IMR-90 (cell line): Measurements from ENCODE around the gene PSMA6. TPM values are rescaled to one million over a fixed set of nuclear protein-coding genes. Genes with fewer than 3 reads are reported as not detected.

Experiments
- ATAC-seq: fragments of 200-7000 bp; cut with Tn5 transposase; 2 replicates; pipeline ENCODE4 v1.9.1; 2020; ENCODE audit warnings: low read depth, mild to moderate bottlenecking, moderate library complexity
- BruUV-seq: library from RNA; stranded (reverse); fragments of 400-500 nt; replicated peaks from 2 replicates; lab custom pipeline; 2021; lab: Mats Ljungman, UMichigan
- CTCF ChIA-PET: fragments of 300-600 bp; formaldehyde crosslinking; extraction: SDS; loops from one replicate; lab custom pipeline; 2021; ENCODE audit warnings: antibody characterized with exemption; lab: Yijun Ruan, JAX
- POLR2A ChIA-PET: fragments of 300-600 bp; sonication (Branson Sonifier 250); formaldehyde crosslinking; loops from one replicate; lab custom pipeline; 2022; ENCODE audit warnings: antibody characterized with exemption; ENCODE audit not compliant: unreplicated experiment; lab: Charles Lee
- DNase-seq: peaks from one replicate; pipeline ENCODE4 v3.0.0; 2013
- H2AFZ ChIP-seq: replicated peaks from 2 replicates; pipeline ENCODE3; 2013; ENCODE audit warnings: low read length, mild to moderate bottlenecking; ENCODE audit not compliant: poor library complexity
- H2AK5ac ChIP-seq: 2 replicates; pipeline ENCODE4 v1.6.1; 2013; ENCODE audit warnings: low read depth, low read length, inconsistent platforms
- H2AK9ac ChIP-seq: replicated peaks from 2 replicates; pipeline ENCODE3; 2013; ENCODE audit warnings: mild to moderate bottlenecking, low read depth, low read length, moderate library complexity; ENCODE audit not compliant: poor library complexity
- H2BK120ac ChIP-seq: 2 replicates; pipeline ENCODE4 v1.6.1; 2013; ENCODE audit warnings: low read depth, low read length, inconsistent platforms
- H2BK15ac ChIP-seq: 3 replicates; pipeline ENCODE4 v1.6.1; 2013; ENCODE audit warnings: low read depth, low read length, inconsistent platforms
- H2BK20ac ChIP-seq: 2 replicates; pipeline ENCODE4 v1.6.1; 2013; ENCODE audit warnings: low read depth, mild to moderate bottlenecking, inconsistent platforms, low read length, moderate library complexity
- H2BK5ac ChIP-seq: 2 replicates; pipeline ENCODE4 v1.6.1; 2013; ENCODE audit warnings: mild to moderate bottlenecking, low read depth, low read length, inconsistent platforms; ENCODE audit not compliant: poor library complexity, severe bottlenecking
- H3K14ac ChIP-seq: replicated peaks from 2 replicates; pipeline ENCODE4 v1.6.1; 2013; ENCODE audit warnings: low read depth, low read length, inconsistent platforms
- H3K18ac ChIP-seq: 2 replicates; pipeline ENCODE4 v1.6.1; 2013; ENCODE audit warnings: low read depth, low read length, control low read depth
- H3K23ac ChIP-seq: 2 replicates; pipeline ENCODE4 v1.6.1; 2013; ENCODE audit warnings: low read depth, low read length, inconsistent platforms
- H3K27ac ChIP-seq: 2 replicates; pipeline ENCODE4 v1.5.1; 2013; ENCODE audit warnings: mild to moderate bottlenecking, control low read depth, low read length; ENCODE audit not compliant: insufficient read depth
- H3K27me3 ChIP-seq: 2 replicates; pipeline ENCODE4 v1.6.1; 2013; ENCODE audit warnings: low read length; ENCODE audit not compliant: control insufficient read depth, insufficient read depth
- H3K36me3 ChIP-seq: 2 replicates; pipeline ENCODE4 v1.6.1; 2013; ENCODE audit warnings: low read length, mixed read lengths; ENCODE audit not compliant: control insufficient read depth, insufficient read depth
- H3K4ac ChIP-seq: 2 replicates; pipeline ENCODE4 v1.6.1; 2013; ENCODE audit warnings: low read depth, low read length, inconsistent platforms
- H3K4me1 ChIP-seq: 2 replicates; pipeline ENCODE4 v1.6.1; 2013; ENCODE audit warnings: low read length, mixed read lengths; ENCODE audit not compliant: control insufficient read depth, insufficient read depth
- H3K4me2 ChIP-seq: 2 replicates; pipeline ENCODE4 v1.6.1; 2013; ENCODE audit warnings: low read depth, mild to moderate bottlenecking, control low read depth, low read length, moderate library complexity
- H3K4me3 ChIP-seq: 2 replicates; pipeline ENCODE4 v1.5.1; 2013; ENCODE audit warnings: low read depth, mild to moderate bottlenecking, control low read depth, low read length, moderate library complexity; ENCODE audit not compliant: insufficient read depth
- H3K56ac ChIP-seq: 2 replicates; pipeline ENCODE4 v1.6.1; 2013; ENCODE audit warnings: low read length, inconsistent platforms; ENCODE audit not compliant: insufficient read depth; ENCODE audit errors: extremely low read depth
- H3K79me1 ChIP-seq, 2 experiments: 2 replicates each; pipeline ENCODE4 v1.6.1; 2013; ENCODE audit warnings: low read length in 2 of 2, inconsistent platforms in 1 of 2, low read depth in 1 of 2
- H3K9ac ChIP-seq: 2 replicates; pipeline ENCODE4 v1.6.1; 2013; ENCODE audit warnings: low read depth, low read length, control low read depth
- H3K9me1 ChIP-seq: 2 replicates; pipeline ENCODE4 v1.6.1; 2013; ENCODE audit warnings: low read length, inconsistent platforms; ENCODE audit not compliant: insufficient read depth
- H3K9me3 ChIP-seq: 2 replicates; pipeline ENCODE4 v1.6.1; 2013; ENCODE audit warnings: low read length; ENCODE audit not compliant: control insufficient read depth, insufficient read depth
- H4K20me1 ChIP-seq: 2 replicates; pipeline ENCODE4 v1.6.1; 2013; ENCODE audit warnings: low read length, inconsistent platforms; ENCODE audit not compliant: insufficient read depth
- H4K5ac ChIP-seq: 2 replicates; pipeline ENCODE4 v1.6.1; 2013; ENCODE audit warnings: mild to moderate bottlenecking, low read depth, low read length, control low read depth
- H4K8ac ChIP-seq, 2 experiments: 2 replicates each; pipeline ENCODE4 v1.6.1; 2013; ENCODE audit warnings: low read depth in 2 of 2, low read length in 2 of 2, control low read depth in 1 of 2, inconsistent platforms in 1 of 2
- H4K91ac ChIP-seq: 2 replicates; pipeline ENCODE4 v1.6.1; 2013; ENCODE audit warnings: low read depth, low read length, inconsistent platforms; ENCODE audit not compliant: insufficient read depth
- ELK1 ChIP-seq: fragments of 150-350 bp; IDR thresholded peaks from 2 replicates; pipeline ENCODE4 v1.6.1; 2016; ENCODE audit warnings: low read depth, mild to moderate bottlenecking, low read length, moderate library complexity, borderline replicate concordance
- NFE2L2 ChIP-seq: fragments of 150-350 bp; IDR thresholded peaks from 2 replicates; pipeline ENCODE4 v1.6.1; 2016; ENCODE audit warnings: low read depth, mild to moderate bottlenecking, low read length
- RAD21 ChIP-seq: IDR thresholded peaks from 2 replicates; pipeline ENCODE4 v1.6.1; 2012; ENCODE audit warnings: low read length, improper control_type of control experiment
- WGBS, 2 experiments: methylation state at CpG; one replicate each; pipeline versions ENCODE4 v1.1.5 to v1.1.7; 2013; ENCODE audit warnings: missing lambda C conversion rate in 2 of 2; ENCODE audit not compliant: insufficient read length in 1 of 2; ENCODE audit errors: extremely low coverage in 2 of 2; 5-methylcytosine and 5-hydroxymethylcytosine counted together
- dilution Hi-C: fragments of 300-500 bp; cut with HindIII; formaldehyde crosslinking; loops from one replicate; pipeline ENCODE4 v1.14.3; 2018; ENCODE audit warnings: low sequenced_read_pairs; ENCODE audit not compliant: unreplicated experiment
- in situ Hi-C: fragments of 300-500 bp; cut with MboI; formaldehyde crosslinking; loops from 3 replicates; pipeline ENCODE4 v1.14.3; 2019; ENCODE audit warnings: low sequenced_read_pairs, inconsistent platforms, mixed read lengths
- intact Hi-C: fragments of 100-400 bp; cut with micrococcal nuclease; formaldehyde crosslinking; loops from 2 replicates; pipeline ENCODE4 v1.10.0; 2022
- polyA plus RNA-seq, 3 experiments: library from polyadenylated mRNA; depleted of rRNA; stranded (reverse); fragments of >200 nt; gene quantifications; 2 replicates each; pipeline ENCODE4 v1.2.3, GENCODE V29; 2012; ENCODE audit warnings: low replicate concordance in 1 of 3
- total RNA-seq: library from RNA; depleted of rRNA; stranded (reverse); fragments of >200 nt; gene quantifications from 2 replicates; pipeline ENCODE4 v1.2.3, GENCODE V29; 2012
- TF ChIP-seq, protein P1 (sequence below): fragments of 150-350 bp; IDR thresholded peaks from 2 replicates; pipeline ENCODE4 v1.6.1; 2017; ENCODE audit warnings: mild to moderate bottlenecking, antibody characterized with exemption, low read length, low read depth

The PSMA6 gene
- total and polyA plus RNA-seq, 2 of the 4 experiments (the other 2 are of a cell fraction) = 184 to 530 TPM

- CTCF ChIA-PET = interaction anchor here (0.6 kb wide), 1 partner anchor 28 kb away, joined by 5 read pairs; no protein-coding TSS in a partner anchor
- H3K36me3 ChIP-seq = no peaks in the 10 kb centered on the region
- no peak overlapping the region for H2BK5ac ChIP-seq
- no peak overlapping the region for H2AK9ac ChIP-seq
- 0 out of 4 replicates have a peak, but pooled peaks cover 0 to 4% of the 10 kb centered on the region in 2 experiments for H3K79me1 ChIP-seq
- no peak overlapping the region for H3K18ac ChIP-seq
- peaks cover 27% of the 10 kb centered on the region for H3K4me1 ChIP-seq
- H4K8ac ChIP-seq = no peak overlapping the region
- no peak overlapping the region for H3K4ac ChIP-seq
- no peaks in the 10 kb centered on the region for H3K9me3 ChIP-seq
- POLR2A ChIA-PET = no interaction called here
- TF ChIP-seq NFE2L2 (no peak), RAD21 (no peak), ELK1 (no peak)
- TF ChIP-seq, protein P1, sequence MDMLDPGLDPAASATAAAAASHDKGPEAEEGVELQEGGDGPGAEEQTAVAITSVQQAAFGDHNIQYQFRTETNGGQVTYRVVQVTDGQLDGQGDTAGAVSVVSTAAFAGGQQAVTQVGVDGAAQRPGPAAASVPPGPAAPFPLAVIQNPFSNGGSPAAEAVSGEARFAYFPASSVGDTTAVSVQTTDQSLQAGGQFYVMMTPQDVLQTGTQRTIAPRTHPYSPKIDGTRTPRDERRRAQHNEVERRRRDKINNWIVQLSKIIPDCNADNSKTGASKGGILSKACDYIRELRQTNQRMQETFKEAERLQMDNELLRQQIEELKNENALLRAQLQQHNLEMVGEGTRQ = no peak
- H3K27ac ChIP-seq = no peak overlapping the region
- no peak overlapping the region for H3K23ac ChIP-seq
- no peak overlapping the region for H2BK15ac ChIP-seq
- no peak overlapping the region for H4K5ac ChIP-seq
- WGBS, 2 experiments = 75% methylated on average over 2 of the region's 11 CpGs; no CpG with 5 or more reads in 1 of the 2 experiments
- H3K14ac ChIP-seq = no peak overlapping the region
- dilution Hi-C loops = no loop called here
- intact Hi-C loops = no loop called here
- H3K56ac ChIP-seq = no peak overlapping the region
- in situ Hi-C loops = no loop called here
- DNase-seq (no peak), ATAC-seq (no peak)
- H2BK120ac ChIP-seq = no peak overlapping the region
- BruUV-seq = no TSS peak
- no peaks in the 10 kb centered on the region for H3K27me3 ChIP-seq
- H4K91ac ChIP-seq = no peak overlapping the region
- no peak overlapping the region for H2BK20ac ChIP-seq
- no peak overlapping the region for H3K4me2 ChIP-seq
- H2AFZ ChIP-seq = peak overlapping the region; percentile 35
- no peak overlapping the region for H3K9ac ChIP-seq
- H3K9me1 ChIP-seq = peaks cover 16% of the 10 kb centered on the region
- no peaks in the 10 kb centered on the region for H4K20me1 ChIP-seq
- no peak overlapping the region for H2AK5ac ChIP-seq
- no peak overlapping the region for H3K4me3 ChIP-seq
Observed at GRCh38 chr14:35332517-35333263, 40.5 kb downstream of the PSMA6 start.
